H1 (cell line): Measurements from ENCODE around the gene DNTT. TPM values are rescaled to one million over a fixed set of nuclear protein-coding genes. Genes with fewer than 3 reads are reported as not detected.

Experiments
- CTCF ChIA-PET: fragments of 300-600 bp; sonication (Branson Sonifier 250); formaldehyde crosslinking; loops from one replicate; lab custom pipeline; 2021; ENCODE audit not compliant: partially characterized antibody; lab: Charles Lee
- POLR2A ChIA-PET: fragments of 300-600 bp; sonication (Branson Sonifier 250); formaldehyde crosslinking; loops from one replicate; lab custom pipeline; 2021; ENCODE audit warnings: inconsistent platforms; ENCODE audit not compliant: partially characterized antibody; lab: Charles Lee
- DNase-seq, 2 experiments: peaks; one replicate each; pipeline versions ENCODE4 v3.0.0 to v3.0.0-alpha.2; 2010 to 2022; ENCODE audit warnings: low spot score in 2 of 2, low read depth in 1 of 2, mixed read lengths in 1 of 2
- FAIRE-seq: peaks from 2 replicates; lab custom pipeline; 2011; peaks lifted over from hg19 to GRCh38; lab: Jason Lieb, UNC
- H2AFZ ChIP-seq: 2 replicates; pipeline ENCODE4 v1.8.1; 2012; ENCODE audit warnings: low read length, inconsistent platforms
- H2AK5ac ChIP-seq: 2 replicates; pipeline ENCODE4 v1.6.1; 2013; ENCODE audit warnings: low read depth, low read length
- H2BK120ac ChIP-seq: replicated peaks from 2 replicates; pipeline ENCODE3; 2013; ENCODE audit warnings: low read depth, low read length, inconsistent platforms
- H2BK12ac ChIP-seq: 2 replicates; pipeline ENCODE4 v1.6.1; 2013; ENCODE audit warnings: low read depth, low read length
- H2BK15ac ChIP-seq: 2 replicates; pipeline ENCODE4 v1.6.1; 2013; ENCODE audit warnings: low read length
- H2BK20ac ChIP-seq: 2 replicates; pipeline ENCODE4 v1.6.1; 2013; ENCODE audit warnings: low read length
- H2BK5ac ChIP-seq: 2 replicates; pipeline ENCODE4 v1.6.1; 2013; ENCODE audit warnings: low read depth, low read length
- H3K14ac ChIP-seq: 2 replicates; pipeline ENCODE4 v1.6.1; 2013; ENCODE audit warnings: inconsistent platforms; ENCODE audit not compliant: insufficient read length
- H3K18ac ChIP-seq: 2 replicates; pipeline ENCODE4 v1.6.1; 2013; ENCODE audit warnings: low read length; ENCODE audit errors: extremely low read depth
- H3K23ac ChIP-seq: 2 replicates; pipeline ENCODE4 v1.6.1; 2013; ENCODE audit warnings: inconsistent platforms; ENCODE audit not compliant: insufficient read length
- H3K23me2 ChIP-seq: 2 replicates; pipeline ENCODE4 v1.6.1; 2013; ENCODE audit warnings: low read depth, low read length
- H3K27ac ChIP-seq: 2 replicates; pipeline ENCODE4 v1.6.1; 2011; ENCODE audit warnings: low read depth, low read length, inconsistent platforms
- H3K27me3 ChIP-seq, 4 experiments: replicated peaks in 1 of 4; 1 replicate in 1 of 4; 2 replicates in 3 of 4; pipeline versions ENCODE4 v1.6.1 to v1.8.1; 2011 to 2013; ENCODE audit warnings: low read length in 3 of 4, mild to moderate bottlenecking in 3 of 4, inconsistent platforms in 2 of 4, mixed read lengths in 2 of 4, moderate library complexity in 1 of 4; ENCODE audit not compliant: control insufficient read depth in 3 of 4, insufficient read depth in 3 of 4; ENCODE audit errors: extremely low read depth in 1 of 4
- H3K36me3 ChIP-seq, 4 experiments: 2 replicates each; pipeline versions ENCODE4 v1.6.1 to v1.8.1; 2011 to 2013; ENCODE audit warnings: mild to moderate bottlenecking in 4 of 4, low read length in 3 of 4, moderate library complexity in 2 of 4, control low read depth in 1 of 4, inconsistent platforms in 1 of 4; ENCODE audit not compliant: insufficient read depth in 4 of 4, control insufficient read depth in 2 of 4
- H3K4ac ChIP-seq: replicated peaks from 2 replicates; pipeline ENCODE3; 2013; ENCODE audit warnings: low read length, low read depth, mixed read lengths, inconsistent platforms; ENCODE audit not compliant: insufficient read length
- H3K4me1 ChIP-seq, 4 experiments: replicated peaks in 1 of 4; 1 replicate in 1 of 4; 2 replicates in 3 of 4; pipeline versions ENCODE4 v1.6.1 to v1.8.1; 2011 to 2013; ENCODE audit warnings: low read length in 3 of 4, inconsistent platforms in 2 of 4, mixed read lengths in 1 of 4; ENCODE audit not compliant: insufficient read depth in 4 of 4, control insufficient read depth in 3 of 4
- H3K4me2 ChIP-seq, 2 experiments: 2 replicates each; pipeline versions ENCODE4 v1.6.1 to v1.8.1; 2011 to 2013; ENCODE audit warnings: low read depth in 2 of 2, low read length in 2 of 2, control low read depth in 1 of 2, inconsistent platforms in 1 of 2, mild to moderate bottlenecking in 1 of 2; ENCODE audit not compliant: insufficient read depth in 1 of 2
- H3K4me3 ChIP-seq, 4 experiments: fragments of 200-600, 300-600 bp in 1 of 4; sonication (generic), shearing (Covaris generic), sonication (Bioruptor Twin) in 1 of 4; 2 replicates each; pipeline versions ENCODE4 v1.5.1 to v1.8.1; 2011 to 2016; ENCODE audit warnings: low read length in 4 of 4, low read depth in 3 of 4, control low read depth in 2 of 4, inconsistent platforms in 2 of 4, mild to moderate bottlenecking in 2 of 4, mixed read lengths in 1 of 4, moderate library complexity in 1 of 4; ENCODE audit not compliant: insufficient read depth in 2 of 4; ENCODE audit errors: extremely low read depth in 1 of 4
- H3K56ac ChIP-seq: replicated peaks from 2 replicates; pipeline ENCODE3; 2013; ENCODE audit warnings: low read depth, mild to moderate bottlenecking, mixed read lengths, low read length, inconsistent platforms; ENCODE audit not compliant: insufficient read length
- H3K79me1 ChIP-seq: 2 replicates; pipeline ENCODE4 v1.6.1; 2013; ENCODE audit warnings: low read depth, low read length, control low read depth
- H3K79me2 ChIP-seq, 2 experiments: 2 replicates each; pipeline versions ENCODE4 v1.6.1 to v1.8.1; 2012 to 2013; ENCODE audit warnings: low read length in 2 of 2, mild to moderate bottlenecking in 2 of 2, inconsistent platforms in 1 of 2; ENCODE audit not compliant: insufficient read depth in 2 of 2, control insufficient read depth in 1 of 2
- H3K9ac ChIP-seq, 4 experiments: replicated peaks in 1 of 4; 1 replicate in 1 of 4; 2 replicates in 3 of 4; pipeline versions ENCODE4 v1.6.1 to v1.8.1; 2011 to 2013; ENCODE audit warnings: low read depth in 3 of 4, low read length in 3 of 4, control low read depth in 2 of 4, mild to moderate bottlenecking in 2 of 4, moderate library complexity in 2 of 4, inconsistent platforms in 1 of 4; ENCODE audit errors: extremely low read depth in 1 of 4
- H3K9me3 ChIP-seq, 2 experiments: 2 replicates each; pipeline versions ENCODE4 v1.6.1 to v1.8.1; 2012 to 2013; ENCODE audit warnings: mild to moderate bottlenecking in 2 of 2, moderate library complexity in 2 of 2, control low read depth in 1 of 2, inconsistent platforms in 1 of 2, low read depth in 1 of 2, low read length in 1 of 2, mixed read lengths in 1 of 2; ENCODE audit not compliant: insufficient read depth in 2 of 2
- H4K20me1 ChIP-seq, 2 experiments: replicated peaks in 1 of 2; 2 replicates each; pipeline versions ENCODE3 to v1.8.1; 2011 to 2013; ENCODE audit warnings: inconsistent platforms in 2 of 2, low read length in 2 of 2, mild to moderate bottlenecking in 1 of 2; ENCODE audit not compliant: insufficient read depth in 2 of 2, control insufficient read depth in 1 of 2
- H4K5ac ChIP-seq: 2 replicates; pipeline ENCODE4 v1.6.1; 2013; ENCODE audit warnings: low read length, low read depth, mixed read lengths, inconsistent platforms; ENCODE audit not compliant: insufficient read length
- H4K8ac ChIP-seq: 2 replicates; pipeline ENCODE4 v1.8.0; 2013; ENCODE audit warnings: mild to moderate bottlenecking, moderate library complexity, low read length, inconsistent platforms; ENCODE audit not compliant: insufficient read depth; ENCODE audit errors: extremely low read depth
- H4K91ac ChIP-seq: replicated peaks from 2 replicates; pipeline ENCODE3; 2013; ENCODE audit warnings: low read length, mixed read lengths, inconsistent platforms; ENCODE audit not compliant: insufficient read length
- MAFK ChIP-seq: IDR thresholded peaks from 2 replicates; pipeline ENCODE4 v1.6.1; 2012; ENCODE audit warnings: low read depth, mild to moderate bottlenecking, improper control_type of control experiment, low read length
- WGBS, 2 experiments: shearing (Covaris generic) in 1 of 2; methylation state at CpG; one replicate each; pipeline versions ENCODE4 v1.1.6 to v1.1.7; 2013 to 2015; ENCODE audit warnings: low lambda C conversion rate in 2 of 2, mixed read lengths in 2 of 2, inconsistent platforms in 1 of 2, low coverage in 1 of 2, missing lambda C conversion rate in 1 of 2; ENCODE audit not compliant: insufficient replicate concordance in 2 of 2, insufficient coverage in 1 of 2, insufficient read length in 1 of 2; ENCODE audit errors: extremely low coverage in 1 of 2, missing lambda C conversion rate in 1 of 2; 5-methylcytosine and 5-hydroxymethylcytosine counted together
- polyA plus RNA-seq, 7 experiments: library from polyadenylated mRNA; depleted of rRNA in 3 of 7; stranded (reverse) in 5 of 7; unstranded in 2 of 7; fragments of >200 nt in 5 of 7; fragments of 200-250 nt in 2 of 7; gene quantifications; 1 replicate in 5 of 7; 2 replicates in 1 of 7; 4 replicates in 1 of 7; pipeline versions ENCODE4 v1.2.1 to v1.2.3, GENCODE V29; 2011 to 2013; ENCODE audit warnings: missing spikeins in 2 of 7, mixed read lengths in 2 of 7
- total RNA-seq: library from RNA; stranded (reverse); fragmentation: NEBNext Ultra II Directional; extraction: Animal tissue kit (Norgen Biotek cat#: 25700); gene quantifications from 2 replicates; pipeline ENCODE4 v1.2.1, GENCODE V29; 2021

The DNTT gene
- total and polyA plus RNA-seq, 2 of the 8 experiments (the other 6 are each of a cell fraction or from before 2014, with no cell fraction given) = not detected

- Histone ChIP-seq H3K27me3 (no peaks in the 10 kb centered on the region), H2BK12ac (no peak within 1 kb of the TSS), H2AK5ac (no peak within 1 kb of the TSS), H4K5ac (no peak within 1 kb of the TSS), H2BK15ac (no peak within 1 kb of the TSS), H4K20me1 (no peaks in the 10 kb centered on the region), H2BK5ac (no peak within 1 kb of the TSS), H3K14ac (no peak within 1 kb of the TSS), H2BK20ac (peak within 1 kb of the TSS; percentile 40; the same call in 1 of the 2 replicates), H3K56ac (no peak within 1 kb of the TSS), H3K4me3 (no peak within 1 kb of the TSS), H3K27ac (no peak within 1 kb of the TSS), H3K23me2 (no peaks in the 10 kb centered on the region), H2AFZ (no peak within 1 kb of the TSS), H3K23ac (no peak within 1 kb of the TSS), H3K9ac (no peak within 1 kb of the TSS), H3K4ac (no peak within 1 kb of the TSS), H4K8ac (no peak within 1 kb of the TSS; the same call in 1 of the 2 replicates), H3K36me3 (no peaks in the 10 kb centered on the region), H3K18ac (no peak within 1 kb of the TSS), H3K4me2 (no peak within 1 kb of the TSS), H3K9me3 (no peaks in the 10 kb centered on the region), H4K91ac (no peak within 1 kb of the TSS), H3K79me2 (no peaks in the 10 kb centered on the region), H2BK120ac (no peak within 1 kb of the TSS), H3K4me1 (no peaks in the 10 kb centered on the region), H3K79me1 (no peaks in the 10 kb centered on the region)
- 88% methylated on average over 6 of the region's 6 CpGs; no CpG with 5 or more reads in 1 of the 2 experiments for WGBS, 2 experiments
- no peak for TF ChIP-seq MAFK
- FAIRE-seq = no peak
- POLR2A ChIA-PET = interaction anchor here (0.6 to 1.6 kb wide), 3 partner anchors 42 to 141 kb away, joined by 3 read pairs; partner anchors contain the start of gene ZNF518A
- no peak for DNase-seq
- CTCF ChIA-PET = interaction anchor here (0.6 to 3.1 kb wide), 9 partner anchors 20 to 75 kb away, joined by 3 to 26 read pairs (median 3); no protein-coding TSS in a partner anchor
Measured at GRCh38 chr10:96271016-96271815, 33.0 kb upstream of the DNTT start, which contains the start of gene BLNK. TSS of gene BLNK (minus strand) at chr10:96271569. CDS start at chr10:96271398, 171 bp downstream.
